Nucleus accumbens (tissue), 56 donors: ENCODE results near the gene GALM.
"Not testable (repeated sequence)": the region's sequence is repeated elsewhere in the genome, so short reads cannot be mapped to it uniquely, and the experiment has no call there.

Experiments
- DNase-seq, 56 donors: peaks; one replicate each; lab custom pipeline; 2025; lab: John Stamatoyannopoulos, UW

Gene GALM

GRCh38 chr2:38672445-38673391 is 6.8 kb downstream of the GALM start:
- no peak for DNase-seq

DNA sequence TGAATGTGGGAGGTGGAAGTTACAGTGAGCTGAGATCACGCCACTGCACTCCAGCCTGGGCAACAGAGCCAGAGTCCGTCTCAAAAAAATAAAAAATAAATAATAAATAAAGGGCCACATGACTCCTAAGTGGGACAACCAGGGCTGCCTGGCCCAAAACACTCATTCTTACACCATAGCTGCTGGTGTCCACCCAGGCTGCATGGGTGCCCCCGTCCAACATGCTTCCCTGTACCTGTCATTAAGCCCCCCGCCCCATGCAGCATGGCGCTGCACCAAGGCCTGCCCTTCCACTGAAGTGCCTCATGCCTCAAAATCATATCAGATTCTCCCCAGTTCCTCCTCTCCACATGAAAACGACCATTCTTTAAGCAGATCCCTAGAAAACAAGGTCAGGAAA is 10.8 kb downstream of the GALM start:
- no peak for DNase-seq

DNA sequence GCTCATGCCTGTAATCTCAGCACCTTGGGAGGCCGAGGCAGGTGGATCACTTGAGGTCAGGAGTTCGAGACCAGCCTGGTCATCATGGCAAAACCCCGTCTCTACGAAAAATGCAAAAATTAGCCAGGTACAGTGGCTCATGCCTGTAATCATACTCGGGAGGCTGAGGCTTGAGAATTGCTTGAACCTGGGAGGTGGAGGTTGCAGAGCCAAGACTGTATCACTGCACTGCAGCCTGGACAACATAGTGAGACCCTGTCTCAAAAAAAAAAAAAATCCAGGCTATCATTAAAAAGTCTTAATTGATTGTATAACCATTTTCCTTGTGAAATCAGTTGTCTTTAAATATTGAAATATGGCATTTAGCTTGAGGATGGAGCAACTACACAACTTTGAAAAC is 15.0 kb downstream of the GALM start:
- not testable (repeated sequence) for DNase-seq

- DNase-seq, result no peak
These were observed 16.2 kb downstream of the GALM start for GRCh38 chr2:38682008-38682575.

- not testable (repeated sequence) for DNase-seq
These were observed 16.7 kb downstream of the GALM start for GRCh38 chr2:38682620-38683019.

DNA sequence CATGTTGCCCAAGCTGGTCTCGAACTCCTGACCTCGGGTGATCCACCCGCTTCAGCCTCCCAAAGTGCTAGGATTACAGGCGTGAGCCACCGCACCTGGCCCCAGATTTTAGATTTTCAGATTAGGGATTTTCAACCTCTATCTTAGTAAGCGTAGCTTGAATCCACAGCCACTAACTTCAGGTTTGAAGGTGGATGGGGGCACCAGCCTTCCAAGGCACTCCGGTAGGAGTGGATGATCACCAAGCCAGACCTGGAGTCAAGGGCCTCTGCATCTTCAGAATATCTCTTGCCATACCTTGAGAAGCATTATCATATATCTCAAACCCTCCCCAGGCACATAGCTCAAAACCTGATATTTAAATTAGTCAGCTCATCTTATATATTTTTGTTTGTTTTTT is 17.9 kb downstream of the GALM start:
- DNase-seq, result no peak

GRCh38 chr2:38685116-38685735 is 19.3 kb downstream of the GALM start:
- DNase-seq, result no peak

GRCh38 chr2:38690499-38691420 is 24.8 kb downstream of the GALM start:
- DNase-seq, result no peak

- no peak for DNase-seq
These were observed 26.1 kb downstream of the GALM start for GRCh38 chr2:38691994-38692393.

DNA sequence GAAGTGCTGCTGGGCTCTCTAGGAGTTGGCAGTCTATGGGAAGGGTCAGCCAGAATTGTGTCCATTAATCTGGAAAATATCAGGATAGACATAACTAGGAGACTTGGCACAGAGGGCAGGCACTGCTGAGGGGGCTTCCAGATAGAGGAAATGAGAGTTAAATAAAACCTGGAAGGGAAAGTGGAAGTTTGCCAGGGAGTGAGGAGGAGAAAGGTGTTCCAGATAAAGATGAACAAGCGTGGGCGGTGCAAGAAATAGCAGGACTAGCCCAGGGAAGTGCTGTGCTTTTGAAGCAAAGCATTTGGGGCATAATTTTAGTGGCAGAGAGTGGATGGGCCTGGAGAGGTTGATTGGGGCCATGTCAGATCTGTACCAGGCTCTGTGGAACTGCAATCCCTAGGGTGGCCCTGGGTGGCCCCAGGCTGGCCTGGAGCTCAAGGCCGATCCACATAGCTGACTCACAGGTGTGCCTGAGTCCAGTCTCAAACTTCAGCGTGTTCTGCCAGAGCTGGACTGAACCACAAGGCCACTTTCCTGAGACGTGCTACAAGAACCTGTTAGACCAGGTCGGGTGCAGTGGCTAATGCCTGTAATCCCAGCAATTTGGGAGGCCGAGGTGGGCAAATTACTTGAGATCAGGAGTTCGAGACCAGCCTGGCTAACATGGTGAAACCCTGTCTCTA is 26.9 kb downstream of the GALM start:
- peak in 1 of 56 donors; percentile 4 for DNase-seq

GRCh38 chr2:38697116-38697840 is 31.4 kb downstream of the GALM start:
- DNase-seq, result peak in 1 of 56 donors; percentile 32

- no peak for DNase-seq
These were observed 32.6 kb downstream of the GALM start for GRCh38 chr2:38698467-38699003.

DNA sequence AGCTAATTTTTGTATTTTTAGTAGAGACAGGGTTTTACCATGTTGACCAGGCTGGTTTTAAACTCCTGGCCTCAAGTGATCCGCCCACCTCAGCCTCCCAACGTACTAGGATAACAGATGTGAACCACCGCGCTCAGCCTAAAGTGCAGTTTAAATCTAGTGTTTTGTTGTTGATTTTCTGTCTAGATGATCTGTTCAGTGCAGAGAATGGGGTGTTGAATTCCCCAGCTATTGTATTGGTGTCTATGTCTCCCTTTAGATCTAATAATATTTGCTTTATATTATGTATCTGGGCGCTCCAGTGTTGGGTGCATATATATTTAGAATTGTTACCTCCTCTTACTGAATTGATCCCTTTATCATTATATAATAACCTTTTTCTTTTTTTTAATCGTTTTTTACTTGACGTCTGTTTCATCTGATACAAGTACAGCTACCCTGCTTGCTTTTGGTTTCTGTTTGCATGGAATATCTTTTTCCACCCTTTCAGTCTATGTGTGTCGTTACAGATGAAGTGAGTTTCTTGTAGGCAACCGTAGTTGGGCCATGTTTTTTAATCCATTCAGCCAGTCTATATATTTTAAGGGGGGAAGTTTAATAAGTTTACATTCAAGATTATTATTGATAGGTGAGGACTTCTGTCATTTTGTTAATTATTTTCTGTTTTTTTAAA is 34.3 kb downstream of the GALM start:
- DNase-seq, result no peak

GRCh38 chr2:38700881-38701458 is 35.1 kb downstream of the GALM start:
- DNase-seq, result no peak

GRCh38 chr2:38701542-38701941 is 35.6 kb downstream of the GALM start:
- no peak for DNase-seq

DNA sequence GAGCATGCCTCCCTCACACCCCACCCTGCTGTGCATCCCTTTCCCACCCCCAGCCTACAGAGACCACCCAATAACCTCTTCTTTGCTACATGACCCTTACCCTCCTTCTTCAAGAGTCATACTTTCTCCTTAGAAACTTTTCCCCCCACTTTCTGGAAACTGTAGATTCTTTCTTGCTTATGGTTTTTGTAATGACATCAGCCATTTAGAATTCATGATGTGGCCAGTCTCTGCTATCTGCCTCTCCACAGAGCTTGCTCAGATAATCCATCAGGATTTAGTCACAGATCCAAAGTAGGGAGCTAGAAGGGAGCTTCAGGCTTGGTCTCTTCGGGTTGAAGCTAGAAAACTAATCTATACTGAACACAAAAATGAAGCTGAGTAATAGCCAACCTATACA is 36.5 kb downstream of the GALM start:
- no peak for DNase-seq

DNA sequence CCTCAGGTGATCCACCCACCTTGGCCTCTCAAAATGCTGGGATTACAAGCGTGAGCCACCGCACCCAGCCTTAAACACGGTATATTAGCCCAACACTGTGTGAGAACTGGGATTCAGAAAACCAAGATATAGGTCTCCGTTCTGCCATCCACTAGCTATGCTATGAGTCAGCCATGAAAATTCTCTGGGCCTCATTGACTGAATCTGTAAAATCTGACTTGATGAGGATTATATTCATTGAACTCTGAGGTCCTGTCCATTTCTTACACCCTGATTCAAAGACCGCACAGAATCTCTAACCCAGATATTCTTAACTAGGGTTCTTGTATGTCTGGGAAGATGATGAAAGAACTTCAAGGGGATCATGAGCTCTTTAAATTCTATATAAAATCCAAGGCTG is 37.4 kb downstream of the GALM start:
- not testable (repeated sequence) for DNase-seq

- no peak for DNase-seq
These were observed 38.8 kb downstream of the GALM start for GRCh38 chr2:38704664-38705063.
